H9 (cell line): Measurements from ENCODE around the gene NLRP9. TPM values are rescaled to one million over a fixed set of nuclear protein-coding genes. Genes with fewer than 3 reads are reported as not detected.

Source experiments
- DNase-seq: peaks from one replicate; pipeline ENCODE4 v3.0.0-alpha.2; 2017
- H2AFZ ChIP-seq: one replicate; pipeline ENCODE4 v1.6.1; 2013; ENCODE audit warnings: mild to moderate bottlenecking, low read length, control low read depth, moderate library complexity
- H2AK5ac ChIP-seq: 2 replicates; pipeline ENCODE4 v1.6.1; 2013; ENCODE audit warnings: low read length, control low read depth, mixed read lengths; ENCODE audit not compliant: insufficient read length
- H2BK120ac ChIP-seq: one replicate; pipeline ENCODE4 v1.6.1; 2013; ENCODE audit warnings: low read depth, mild to moderate bottlenecking, low read length, control low read depth, inconsistent platforms; ENCODE audit not compliant: poor library complexity, severe bottlenecking
- H2BK12ac ChIP-seq: 2 replicates; pipeline ENCODE4 v1.6.1; 2013; ENCODE audit warnings: low read length, control low read depth, mixed read lengths, low read depth; ENCODE audit not compliant: insufficient read length
- H2BK15ac ChIP-seq: 2 replicates; pipeline ENCODE4 v1.6.1; 2013; ENCODE audit warnings: low read depth, low read length, control low read depth
- H2BK20ac ChIP-seq: one replicate; pipeline ENCODE4 v1.6.1; 2013; ENCODE audit warnings: low read depth, mild to moderate bottlenecking, low read length, control low read depth, inconsistent platforms; ENCODE audit not compliant: poor library complexity, severe bottlenecking
- H2BK5ac ChIP-seq: 2 replicates; pipeline ENCODE4 v1.6.1; 2013; ENCODE audit warnings: low read length, control low read depth, mixed read lengths; ENCODE audit not compliant: insufficient read length
- H3K14ac ChIP-seq: 2 replicates; pipeline ENCODE4 v1.6.1; 2013; ENCODE audit warnings: low read length, control low read depth; ENCODE audit not compliant: insufficient read depth
- H3K18ac ChIP-seq: 2 replicates; pipeline ENCODE4 v1.6.1; 2013; ENCODE audit warnings: low read depth, mild to moderate bottlenecking, mixed read lengths, low read length, control low read depth; ENCODE audit not compliant: insufficient read length
- H3K23ac ChIP-seq: 2 replicates; pipeline ENCODE4 v1.6.1; 2013; ENCODE audit warnings: low read length, control low read depth, mixed read lengths, low read depth; ENCODE audit not compliant: insufficient read length
- H3K23me2 ChIP-seq: 2 replicates; pipeline ENCODE4 v1.6.1; 2013; ENCODE audit warnings: low read depth, mild to moderate bottlenecking, mixed read lengths, low read length, control low read depth; ENCODE audit not compliant: insufficient read length, poor library complexity, severe bottlenecking
- H3K27ac ChIP-seq: 2 replicates; pipeline ENCODE4 v1.5.1; 2013; ENCODE audit warnings: low read length, control low read depth, mixed read lengths, low read depth; ENCODE audit not compliant: insufficient read length
- H3K27me3 ChIP-seq: 2 replicates; pipeline ENCODE4 v1.6.1; 2013; ENCODE audit warnings: low read length, control low read depth, inconsistent platforms; ENCODE audit not compliant: insufficient read depth
- H3K4ac ChIP-seq: 2 replicates; pipeline ENCODE4 v1.6.1; 2013; ENCODE audit warnings: low read depth, mild to moderate bottlenecking, control low read depth, inconsistent platforms, low read length, moderate library complexity
- H3K4me1 ChIP-seq: 2 replicates; pipeline ENCODE4 v1.6.1; 2013; ENCODE audit warnings: low read length, control low read depth, inconsistent platforms; ENCODE audit not compliant: insufficient read depth
- H3K4me2 ChIP-seq: 2 replicates; pipeline ENCODE4 v1.6.1; 2013; ENCODE audit warnings: low read length, control low read depth, mixed read lengths; ENCODE audit not compliant: insufficient read length, insufficient read depth
- H3K56ac ChIP-seq: 2 replicates; pipeline ENCODE4 v1.6.1; 2013; ENCODE audit warnings: low read depth, mild to moderate bottlenecking, mixed read lengths, low read length, control low read depth; ENCODE audit not compliant: insufficient read length
- H3K79me1 ChIP-seq: 2 replicates; pipeline ENCODE4 v1.6.1; 2013; ENCODE audit warnings: low read depth, mild to moderate bottlenecking, moderate library complexity, low read length, control low read depth, inconsistent platforms; ENCODE audit not compliant: insufficient read depth, poor library complexity, severe bottlenecking
- H3K79me2 ChIP-seq: 2 replicates; pipeline ENCODE4 v1.6.1; 2013; ENCODE audit warnings: low read length, control low read depth, inconsistent platforms; ENCODE audit not compliant: insufficient read depth
- H3K9ac ChIP-seq: 2 replicates; pipeline ENCODE4 v1.6.1; 2013; ENCODE audit warnings: low read length, control low read depth, mixed read lengths; ENCODE audit not compliant: insufficient read length; ENCODE audit errors: extremely low read depth
- H3K9me3 ChIP-seq: one replicate; pipeline ENCODE4 v1.6.1; 2013; ENCODE audit warnings: low read depth, low read length, inconsistent platforms; ENCODE audit not compliant: control insufficient read depth
- H3T11ph ChIP-seq: one replicate; pipeline ENCODE4 v1.6.1; 2013; ENCODE audit warnings: mild to moderate bottlenecking, low read length, control low read depth, inconsistent platforms
- H4K20me1 ChIP-seq: one replicate; pipeline ENCODE4 v1.6.1; 2013; ENCODE audit not compliant: control insufficient read depth, insufficient read length, insufficient read depth
- H4K5ac ChIP-seq: 2 replicates; pipeline ENCODE4 v1.6.1; 2013; ENCODE audit warnings: low read depth, mild to moderate bottlenecking, mixed read lengths, low read length, control low read depth; ENCODE audit not compliant: insufficient read length
- H4K8ac ChIP-seq: replicated peaks from 2 replicates; pipeline ENCODE4 v1.6.1; 2013; ENCODE audit warnings: low read length, control low read depth, mixed read lengths, low read depth; ENCODE audit not compliant: insufficient read length
- H4K91ac ChIP-seq: 2 replicates; pipeline ENCODE4 v1.6.1; 2013; ENCODE audit warnings: low read depth, mild to moderate bottlenecking, moderate library complexity, mixed read lengths, low read length, control low read depth; ENCODE audit not compliant: insufficient read length
- H3K27ac Mint-ChIP-seq, 3 experiments: 2 replicates in 2 of 3; 3 replicates in 1 of 3; pipeline ENCODE4 v1.8.0; 2020 to 2021; ENCODE audit warnings: mixed read lengths in 3 of 3, mild to moderate bottlenecking in 1 of 3, moderate library complexity in 1 of 3
- H3K27me3 Mint-ChIP-seq: 2 replicates; pipeline ENCODE4 v1.8.0; 2021; ENCODE audit warnings: low read depth, mild to moderate bottlenecking, moderate library complexity, mixed read lengths
- H3K36me3 Mint-ChIP-seq, 3 experiments: 2 replicates in 2 of 3; 3 replicates in 1 of 3; pipeline ENCODE4 v1.8.0; 2020 to 2021; ENCODE audit warnings: low read depth in 3 of 3, mixed read lengths in 3 of 3; ENCODE audit not compliant: insufficient read depth in 1 of 3
- H3K4me1 Mint-ChIP-seq, 2 experiments: 2 replicates each; pipeline ENCODE4 v1.8.0; 2020; ENCODE audit warnings: mixed read lengths in 2 of 2
- H3K4me3 Mint-ChIP-seq, 2 experiments: 2 replicates in 1 of 2; 3 replicates in 1 of 2; pipeline ENCODE4 v1.8.0; 2020 to 2021; ENCODE audit warnings: mild to moderate bottlenecking in 2 of 2, mixed read lengths in 2 of 2, moderate library complexity in 1 of 2
- H3K9me3 Mint-ChIP-seq, 2 experiments: 2 replicates in 1 of 2; 3 replicates in 1 of 2; pipeline ENCODE4 v1.8.0; 2020; ENCODE audit warnings: mild to moderate bottlenecking in 2 of 2, mixed read lengths in 2 of 2, moderate library complexity in 1 of 2
- WGBS: extraction: QIAGEN DNeasy Blood & Tissue Kit; methylation state at CpG from one replicate; pipeline ENCODE4 v1.1.7; 2013; ENCODE audit warnings: missing lambda C conversion rate, low lambda C conversion rate, mixed read lengths; ENCODE audit not compliant: insufficient read length; ENCODE audit errors: extremely low coverage; 5-methylcytosine and 5-hydroxymethylcytosine counted together
- total RNA-seq: library from RNA; stranded (reverse); gene quantifications from 2 replicates; pipeline ENCODE4 v1.2.1, GENCODE V29; 2021
- TF ChIP-seq, protein P1 (sequence below): fragments of 200-600 bp; sonication (generic); conservative IDR thresholded peaks from 3 replicates; pipeline ENCODE4 v1.8.0; 2021; ENCODE audit warnings: antibody characterized with exemption, mild to moderate bottlenecking

Gene NLRP9
- total RNA-seq, 1 experiment from 2014 or later: not detected

DNA sequence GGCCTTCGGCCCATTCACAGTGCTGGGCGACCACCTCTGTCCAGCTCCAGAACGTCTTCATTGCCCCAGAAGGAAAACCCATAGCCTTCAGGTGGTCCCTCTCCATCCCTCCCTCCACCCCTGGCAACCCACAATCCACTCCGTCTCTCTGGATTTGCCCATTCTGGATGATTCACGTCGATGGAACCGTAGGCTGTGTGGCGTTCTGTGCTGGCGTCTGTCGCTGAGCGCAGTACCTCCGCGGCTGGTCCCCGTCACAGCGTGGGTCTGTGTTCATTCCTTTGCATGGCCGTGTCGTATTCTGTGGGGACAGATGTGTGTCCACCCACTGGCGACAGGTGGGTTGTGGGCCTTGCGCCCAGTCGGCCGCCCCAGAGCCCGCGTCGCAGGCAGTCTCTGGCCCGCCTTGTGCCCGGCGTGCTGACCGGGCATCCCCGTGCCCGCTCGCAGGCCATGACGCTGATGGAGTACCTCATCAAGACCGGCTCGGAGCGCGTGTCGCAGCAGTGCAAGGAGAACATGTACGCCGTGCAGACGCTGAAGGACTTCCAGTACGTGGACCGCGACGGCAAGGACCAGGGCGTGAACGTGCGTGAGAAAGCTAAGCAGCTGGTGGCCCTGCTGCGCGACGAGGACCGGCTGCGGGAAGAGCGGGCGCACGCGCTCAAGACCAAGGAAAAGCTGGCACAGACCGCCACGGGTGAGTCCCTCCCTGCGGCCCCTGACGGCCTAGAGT lies 53.1 kb downstream of the NLRP9 start:
- no peak overlapping the region for H3K18ac ChIP-seq
- no peaks in the 10 kb centered on the region for H3K4me1 ChIP-seq
- Mint-ChIP-seq H3K36me3 (peaks cover 29 to 61% (median 45%) of the 10 kb centered on the region in 3 experiments), H3K27ac (no peak overlapping the region), H3K9me3 (no peaks in the 10 kb centered on the region; a peak in 1 of 5 replicates), H3K27me3 (no peaks in the 10 kb centered on the region), H3K4me1 (no peaks in the 10 kb centered on the region), H3K4me3 (no peak overlapping the region)
- TF ChIP-seq, protein P1, sequence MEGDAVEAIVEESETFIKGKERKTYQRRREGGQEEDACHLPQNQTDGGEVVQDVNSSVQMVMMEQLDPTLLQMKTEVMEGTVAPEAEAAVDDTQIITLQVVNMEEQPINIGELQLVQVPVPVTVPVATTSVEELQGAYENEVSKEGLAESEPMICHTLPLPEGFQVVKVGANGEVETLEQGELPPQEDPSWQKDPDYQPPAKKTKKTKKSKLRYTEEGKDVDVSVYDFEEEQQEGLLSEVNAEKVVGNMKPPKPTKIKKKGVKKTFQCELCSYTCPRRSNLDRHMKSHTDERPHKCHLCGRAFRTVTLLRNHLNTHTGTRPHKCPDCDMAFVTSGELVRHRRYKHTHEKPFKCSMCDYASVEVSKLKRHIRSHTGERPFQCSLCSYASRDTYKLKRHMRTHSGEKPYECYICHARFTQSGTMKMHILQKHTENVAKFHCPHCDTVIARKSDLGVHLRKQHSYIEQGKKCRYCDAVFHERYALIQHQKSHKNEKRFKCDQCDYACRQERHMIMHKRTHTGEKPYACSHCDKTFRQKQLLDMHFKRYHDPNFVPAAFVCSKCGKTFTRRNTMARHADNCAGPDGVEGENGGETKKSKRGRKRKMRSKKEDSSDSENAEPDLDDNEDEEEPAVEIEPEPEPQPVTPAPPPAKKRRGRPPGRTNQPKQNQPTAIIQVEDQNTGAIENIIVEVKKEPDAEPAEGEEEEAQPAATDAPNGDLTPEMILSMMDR: no peak
- no peak overlapping the region for H4K5ac ChIP-seq
- H3K56ac ChIP-seq: no peak overlapping the region
- no peaks in the 10 kb centered on the region for H4K20me1 ChIP-seq
- H2AK5ac ChIP-seq: no peak overlapping the region
- no peak overlapping the region for H4K91ac ChIP-seq
- H3K9me3 ChIP-seq: no peaks in the 10 kb centered on the region
- H3K23me2 ChIP-seq: no peaks in the 10 kb centered on the region
- no peak overlapping the region for H4K8ac ChIP-seq
- DNase-seq: no peak
- H2BK20ac ChIP-seq: no peak overlapping the region
- H3T11ph ChIP-seq: no peak overlapping the region
- no peak overlapping the region for H3K23ac ChIP-seq
- WGBS: no CpG with 5 or more reads among the region's 60 CpGs
- no peak overlapping the region for H3K4ac ChIP-seq
- H3K9ac ChIP-seq: no peak overlapping the region
- no peaks in the 10 kb centered on the region for H3K27me3 ChIP-seq
- no peak overlapping the region for H2BK12ac ChIP-seq
- H3K27ac ChIP-seq: no peak overlapping the region
- H3K79me1 ChIP-seq: peaks cover 5% of the 10 kb centered on the region
- H3K79me2 ChIP-seq: 0 out of 2 replicates have a peak, but pooled peaks cover 1% of the 10 kb centered on the region
- no peak overlapping the region for H2AFZ ChIP-seq
- H3K4me2 ChIP-seq: no peak overlapping the region
- H2BK15ac ChIP-seq: no peak overlapping the region
- H2BK120ac ChIP-seq: no peak overlapping the region
- H3K14ac ChIP-seq: no peak overlapping the region
- H2BK5ac ChIP-seq: no peak overlapping the region
